ENCODE measurements around the gene TICAM2.

- TF ChIP-seq CTCF (IDR thresholded peaks at IDR 0.05), result no peak
- no peak for TF ChIP-seq POLR2AphosphoS5 (IDR thresholded peaks at IDR 0.05; ENCODE audit: insufficient read depth in 1 of 2, low read depth in 1 of 2)
These were observed 45.8 kb upstream of the TICAM2 start for GRCh38 chr5:115648056-115648455.
